Bronchial epithelial cell (primary cell): Measurements from ENCODE around the gene ZFYVE27. TPM values are rescaled to one million over a fixed set of nuclear protein-coding genes. Genes with fewer than 3 reads are reported as not detected.

Experiments
- DNase-seq: peaks from one replicate; pipeline ENCODE4 v3.0.0-alpha.2; 2010; ENCODE audit warnings: low read depth
- FAIRE-seq: peaks from 2 replicates; lab custom pipeline; 2011; peaks lifted over from hg19 to GRCh38; lab: Jason Lieb, UNC
- H3K27me3 ChIP-seq: 2 replicates; pipeline ENCODE4 v1.5.1; 2011; ENCODE audit warnings: low read length; ENCODE audit not compliant: control insufficient read depth, insufficient read depth
- H3K36me3 ChIP-seq: 2 replicates; pipeline ENCODE4 v1.5.1; 2011; ENCODE audit warnings: low read length; ENCODE audit not compliant: control insufficient read depth, insufficient read depth
- H3K4me3 ChIP-seq: 2 replicates; pipeline ENCODE4 v1.5.1; 2011; ENCODE audit warnings: mild to moderate bottlenecking, low read depth, low read length, control low read depth
- CTCF ChIP-seq: IDR thresholded peaks from 2 replicates; pipeline ENCODE4 v1.5.1; 2011; ENCODE audit warnings: mild to moderate bottlenecking, moderate library complexity, low read length, control low read depth, inconsistent platforms; ENCODE audit not compliant: insufficient read depth, severe bottlenecking
- total RNA-seq: library from RNA; depleted of rRNA; stranded (reverse); fragments of >200 nt; gene quantifications from 2 replicates; pipeline ENCODE4 v1.2.1, GENCODE V29; 2014

The ZFYVE27 gene
- total RNA-seq, 1 donor from 2014 or later = 15.3 TPM

- peak; percentile 86 for TF ChIP-seq CTCF
- no peak for FAIRE-seq
- Histone ChIP-seq H3K4me3 (no peak overlapping the region), H3K36me3 (no peaks in the 10 kb centered on the region), H3K27me3 (no peaks in the 10 kb centered on the region)
- DNase-seq = peak; percentile 72
These were observed 35.4 kb upstream of the ZFYVE27 start for GRCh38 chr10:97701438-97702069.

GRCh38 chr10:97703398-97704067 is 33.4 kb upstream of the ZFYVE27 start:
- Histone ChIP-seq H3K36me3 (no peaks in the 10 kb centered on the region), H3K4me3 (no peak overlapping the region), H3K27me3 (no peaks in the 10 kb centered on the region)
- DNase-seq (no peak), FAIRE-seq (no peak)
- no peak for TF ChIP-seq CTCF

- no peaks in the 10 kb centered on the region for H3K27me3 ChIP-seq
- no peak for FAIRE-seq
These were observed 32.6 kb upstream of the ZFYVE27 start for GRCh38 chr10:97704341-97704740.

DNA sequence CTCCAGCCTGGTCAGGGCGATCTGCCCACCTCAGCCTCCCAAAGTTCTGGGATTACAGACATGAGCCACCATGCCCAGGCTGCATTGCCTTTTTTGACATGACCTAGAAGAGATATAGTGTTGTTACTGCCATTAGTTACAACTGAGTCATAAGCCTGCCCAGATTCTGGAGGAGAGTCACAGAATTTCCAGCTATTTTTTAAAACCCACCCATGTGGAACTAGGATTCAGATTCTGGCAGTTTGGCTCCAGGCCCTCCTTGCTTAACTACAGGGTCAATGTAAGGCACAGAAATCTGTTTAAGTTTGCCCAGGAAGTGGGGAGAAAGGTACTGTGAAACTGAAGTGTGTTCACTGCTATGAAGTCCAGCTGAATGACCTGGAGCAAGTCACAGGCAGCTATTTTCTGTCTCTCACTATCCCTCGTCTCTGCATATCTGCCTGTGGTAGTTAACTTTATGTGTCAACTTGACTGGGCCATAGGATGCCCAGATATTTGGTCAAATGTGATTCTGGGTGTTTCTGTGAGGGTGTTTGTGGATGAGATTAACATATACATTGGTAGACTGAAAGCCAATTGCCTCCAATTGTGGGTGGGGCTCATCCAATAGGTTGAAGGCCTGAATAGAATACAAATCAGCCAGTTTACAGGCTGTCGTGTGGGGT is 31.8 kb upstream of the ZFYVE27 start:
- DNase-seq (no peak), FAIRE-seq (no peak)
- TF ChIP-seq CTCF = no peak
- no peaks in the 10 kb centered on the region for H3K36me3 ChIP-seq
- no peaks in the 10 kb centered on the region for H3K27me3 ChIP-seq
- H3K4me3 ChIP-seq = no peak overlapping the region

More at GRCh38 chr10:97704341-97704740, 32.6 kb upstream of the ZFYVE27 start:
- no peak for TF ChIP-seq CTCF
- Histone ChIP-seq H3K4me3 (no peak overlapping the region), H3K36me3 (no peaks in the 10 kb centered on the region)
- no peak for DNase-seq

DNA sequence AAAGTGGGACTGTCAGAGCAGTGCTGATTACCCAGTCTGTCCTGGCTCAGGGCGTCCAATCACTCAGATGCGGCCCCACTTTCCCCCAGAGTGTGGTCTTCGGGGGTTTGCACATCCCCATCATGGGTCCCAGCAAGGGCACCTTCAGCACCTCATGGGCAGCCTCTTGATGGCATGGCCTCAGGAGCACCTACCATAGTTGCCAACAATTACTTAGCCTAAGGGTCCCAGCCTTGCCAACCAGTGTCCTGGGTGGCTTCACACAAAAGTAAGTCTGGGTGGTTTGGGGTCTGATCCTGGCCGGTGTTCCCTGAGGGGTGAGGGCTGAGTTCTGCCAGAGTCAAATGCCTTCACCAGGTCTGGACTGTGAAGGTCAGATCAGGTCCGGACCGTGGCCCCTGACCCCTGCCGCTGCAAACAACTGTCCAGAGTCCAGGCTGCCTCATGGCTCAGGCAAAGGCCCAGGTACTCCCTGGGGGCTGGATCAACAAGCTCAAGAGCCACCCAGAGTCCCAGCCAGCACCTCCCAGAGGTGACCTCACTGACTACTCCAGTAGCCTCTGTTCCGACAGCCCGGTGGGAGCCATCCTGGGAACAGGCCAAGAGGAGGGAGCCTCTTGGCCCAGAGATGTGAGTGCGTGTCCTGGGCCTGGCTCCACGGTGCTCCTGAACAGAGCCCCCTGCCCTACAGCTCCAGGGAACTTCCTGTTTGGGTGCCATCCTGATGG is 29.6 kb upstream of the ZFYVE27 start:
- FAIRE-seq = no peak
- H3K27me3 ChIP-seq = no peaks in the 10 kb centered on the region
- DNase-seq = no peak
- TF ChIP-seq CTCF = no peak
- no peak overlapping the region for H3K4me3 ChIP-seq
- no peaks in the 10 kb centered on the region for H3K36me3 ChIP-seq
